Occipital lobe (tissue), 2 donors: ENCODE data around the gene ETFA. TPM values are rescaled to one million over a fixed set of nuclear protein-coding genes. Genes with fewer than 3 reads are reported as not detected.

Experiments
- DNase-seq: peaks from one replicate; lab custom pipeline; 2025; lab: John Stamatoyannopoulos, UW
- total RNA-seq: library from RNA; depleted of rRNA; stranded (reverse); fragments of >200 nt; gene quantifications from one replicate; pipeline ENCODE4 v1.2.3, GENCODE V29; 2014

ETFA gene
- total RNA-seq, 1 donor from 2014 or later, result 66.3 TPM

DNA sequence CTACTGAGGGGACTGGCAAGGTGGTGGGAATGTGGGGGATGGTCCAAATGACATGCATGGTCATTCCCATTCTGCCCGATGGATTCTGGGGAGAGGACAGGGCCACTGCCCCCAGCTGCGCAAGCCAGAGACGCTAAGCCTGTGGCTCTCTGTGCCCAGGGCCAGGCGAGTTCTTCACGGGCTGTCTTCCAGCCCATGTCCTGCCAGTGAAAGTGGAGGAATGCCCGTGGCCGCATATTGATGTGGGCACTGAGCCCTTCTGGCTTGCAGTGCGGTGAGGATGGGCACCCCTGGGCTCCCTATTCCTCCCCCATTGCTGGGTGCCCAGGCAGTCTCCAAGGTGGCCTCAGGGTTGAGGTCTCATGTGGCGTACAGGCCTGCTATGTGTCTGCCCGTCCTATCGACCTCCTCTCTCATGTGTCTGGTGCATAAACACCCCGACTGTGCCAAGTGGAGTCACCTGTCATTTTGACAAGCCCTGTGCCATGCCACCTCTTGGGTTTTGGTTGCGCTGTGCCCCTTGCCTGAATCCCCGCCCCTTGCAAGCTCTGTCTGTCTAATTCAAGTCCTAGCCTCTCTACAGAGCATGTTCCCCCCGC is 134.7 kb downstream of the ETFA start:
- DNase-seq, result no peak

DNA sequence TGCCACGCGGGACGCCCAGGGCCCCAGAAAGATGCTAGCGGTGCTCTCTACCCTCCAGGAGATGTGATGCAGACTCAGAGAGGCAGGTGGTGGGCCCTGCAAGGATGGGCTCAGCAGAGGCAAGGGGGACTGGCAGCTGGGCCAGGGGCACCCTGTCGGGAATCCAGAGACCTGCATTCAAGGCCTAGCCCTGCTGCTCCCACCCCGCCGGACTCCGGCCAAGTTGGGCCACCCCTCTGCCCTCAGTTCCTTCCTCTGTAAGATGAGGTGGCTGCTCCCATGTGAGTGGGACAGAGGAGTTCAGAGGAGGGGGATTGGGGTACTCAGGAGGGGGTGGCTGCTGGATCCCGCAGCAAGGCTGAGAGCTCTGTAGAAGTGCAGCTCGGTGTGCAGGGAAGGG is 135.2 kb downstream of the ETFA start:
- no peak for DNase-seq

DNA sequence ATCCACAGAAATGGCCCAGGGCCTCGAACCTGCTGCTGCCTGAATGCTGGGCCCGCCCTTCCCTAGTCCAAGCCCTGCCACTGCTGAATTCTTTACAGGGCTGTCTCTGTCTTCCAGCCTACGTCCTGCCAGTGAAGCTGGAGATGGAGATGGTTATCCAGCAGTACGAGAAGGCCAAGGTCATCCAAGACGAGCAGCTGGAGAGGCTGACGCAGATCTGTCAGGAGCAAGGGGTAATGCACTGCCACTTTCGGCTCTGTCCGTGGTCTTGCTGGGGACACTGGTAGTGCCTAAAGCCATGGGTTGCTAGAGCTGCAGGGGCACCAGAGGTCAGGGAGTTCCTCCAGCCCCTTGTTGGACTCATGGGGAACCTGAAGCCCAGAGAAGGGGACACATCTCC is 135.8 kb downstream of the ETFA start:
- no peak for DNase-seq

DNA sequence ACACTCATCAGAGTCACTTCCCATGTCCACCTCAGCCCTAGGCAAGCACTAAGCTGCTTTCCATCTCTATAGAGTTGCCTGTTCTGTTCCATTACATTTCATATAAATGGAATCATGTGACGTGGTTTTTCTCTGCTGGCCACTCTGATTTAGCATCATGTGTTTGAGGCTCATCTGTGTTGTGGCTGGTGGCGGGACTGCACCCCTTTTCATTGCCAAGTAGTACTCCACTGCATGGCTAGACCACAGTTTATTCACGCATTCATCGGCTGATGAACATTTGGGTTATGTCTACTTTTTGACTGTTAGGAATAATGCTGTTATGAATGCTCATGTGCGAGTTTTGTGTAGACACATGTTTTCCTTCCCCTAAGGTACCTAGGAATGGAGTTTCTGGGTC is 136.6 kb downstream of the ETFA start:
- no peak for DNase-seq

DNA sequence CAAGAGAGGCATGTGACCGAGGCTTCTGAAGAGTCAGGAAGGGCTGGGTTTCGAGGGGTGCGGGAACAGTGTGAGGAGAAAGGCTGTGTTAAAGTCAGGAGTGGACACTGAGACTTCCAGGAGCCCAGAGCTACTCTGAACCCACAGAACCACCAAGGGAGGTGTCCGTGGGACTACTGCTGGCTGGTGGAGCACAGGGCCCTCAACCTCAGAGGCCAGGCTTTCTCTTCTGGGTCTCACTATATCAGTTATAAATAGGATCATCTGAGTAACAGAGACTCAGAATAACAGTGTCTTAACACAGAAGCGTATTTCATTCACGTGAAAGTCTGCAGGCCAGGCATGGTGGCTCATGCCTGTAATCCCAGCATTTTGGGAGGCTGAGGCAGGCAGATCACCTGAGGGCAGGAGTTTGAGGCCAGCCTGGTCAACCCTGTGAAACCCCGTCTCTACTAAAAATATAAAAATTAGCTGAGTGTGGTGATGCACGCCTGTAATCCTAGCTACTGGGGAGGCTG is 137.9 kb downstream of the ETFA start:
- DNase-seq, result no peak

DNA sequence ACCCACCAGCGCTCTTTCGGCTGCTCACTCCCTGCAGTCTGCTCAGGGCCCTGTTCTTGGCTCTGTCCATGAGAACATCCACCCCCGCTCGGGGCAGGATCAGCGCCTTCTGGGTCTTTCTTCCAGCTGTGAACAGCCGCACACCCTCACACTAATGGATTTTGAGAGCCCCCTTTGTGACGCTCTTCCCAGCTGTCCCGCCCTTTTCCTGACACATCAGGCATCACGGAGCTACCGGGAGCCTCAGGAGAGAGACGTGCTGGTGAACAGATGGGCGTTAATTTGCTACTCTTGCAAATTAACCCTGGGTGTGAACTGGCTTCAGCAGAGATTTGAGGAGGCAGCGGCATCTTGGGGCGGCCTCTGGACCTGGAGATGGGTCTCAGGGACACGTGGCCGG is 138.5 kb downstream of the ETFA start:
- DNase-seq, result no peak

DNA sequence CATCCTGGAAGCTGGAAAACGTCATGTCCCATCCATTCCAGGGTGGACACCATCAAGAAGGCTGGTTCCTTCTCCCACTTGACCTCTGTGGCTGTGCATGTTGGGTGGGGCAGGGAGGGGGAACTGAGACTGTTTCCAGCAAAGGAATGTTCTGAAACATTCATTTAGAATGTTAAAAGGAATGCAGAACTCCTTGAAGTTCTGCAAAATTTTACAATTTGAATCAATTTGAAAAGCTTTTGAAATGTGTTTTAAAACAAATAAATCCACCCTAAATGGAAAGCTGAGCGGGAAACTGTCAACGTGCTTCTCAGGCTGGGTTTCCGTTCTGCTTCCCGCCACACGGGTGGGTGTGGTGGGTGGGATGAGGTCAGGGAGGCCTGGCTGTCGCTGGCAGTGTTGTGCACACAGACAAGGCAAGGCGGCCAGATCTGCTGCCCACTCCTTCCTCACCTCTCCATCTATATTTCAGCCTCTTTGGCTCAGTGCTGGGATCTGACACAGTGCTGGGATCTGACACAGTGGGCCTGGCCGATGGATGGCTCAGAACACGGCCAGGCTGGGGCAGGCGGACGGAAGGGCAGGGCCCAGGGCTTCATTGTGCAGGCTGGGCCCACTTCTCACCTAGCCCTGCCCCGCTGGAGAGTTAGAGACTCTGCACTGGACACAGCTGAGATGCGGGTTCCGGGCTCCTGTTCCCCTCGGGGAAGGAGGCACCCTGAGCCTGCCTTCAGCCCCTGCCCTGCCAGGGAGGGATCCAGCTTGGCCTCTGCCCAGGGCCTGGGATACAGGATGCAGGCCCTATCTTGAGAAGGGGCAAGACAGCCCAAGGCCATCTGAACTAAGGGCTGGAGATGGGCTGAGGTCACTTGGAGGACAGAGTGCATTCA is 141.1 kb downstream of the ETFA start:
- DNase-seq, result no peak

DNA sequence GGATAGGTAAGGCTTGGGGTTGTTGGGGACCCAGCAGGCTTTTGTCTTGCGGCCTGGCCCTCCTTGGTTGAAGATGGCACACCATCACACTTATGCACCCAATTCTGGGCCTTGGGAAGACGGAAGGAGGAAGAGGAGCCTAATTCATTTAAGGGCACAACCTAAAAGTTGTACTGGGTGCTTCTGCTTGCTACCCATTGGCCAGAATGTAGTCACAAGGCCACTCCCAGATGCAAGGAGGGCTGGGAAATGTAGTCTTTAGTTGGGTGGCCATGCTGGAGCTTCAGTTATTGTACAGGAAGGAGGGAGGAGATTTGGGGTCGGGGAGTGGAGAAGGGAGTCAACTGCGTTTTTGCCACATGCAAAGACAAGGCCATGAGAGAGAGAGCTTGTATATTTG is 142.3 kb downstream of the ETFA start:
- no peak for DNase-seq

DNA sequence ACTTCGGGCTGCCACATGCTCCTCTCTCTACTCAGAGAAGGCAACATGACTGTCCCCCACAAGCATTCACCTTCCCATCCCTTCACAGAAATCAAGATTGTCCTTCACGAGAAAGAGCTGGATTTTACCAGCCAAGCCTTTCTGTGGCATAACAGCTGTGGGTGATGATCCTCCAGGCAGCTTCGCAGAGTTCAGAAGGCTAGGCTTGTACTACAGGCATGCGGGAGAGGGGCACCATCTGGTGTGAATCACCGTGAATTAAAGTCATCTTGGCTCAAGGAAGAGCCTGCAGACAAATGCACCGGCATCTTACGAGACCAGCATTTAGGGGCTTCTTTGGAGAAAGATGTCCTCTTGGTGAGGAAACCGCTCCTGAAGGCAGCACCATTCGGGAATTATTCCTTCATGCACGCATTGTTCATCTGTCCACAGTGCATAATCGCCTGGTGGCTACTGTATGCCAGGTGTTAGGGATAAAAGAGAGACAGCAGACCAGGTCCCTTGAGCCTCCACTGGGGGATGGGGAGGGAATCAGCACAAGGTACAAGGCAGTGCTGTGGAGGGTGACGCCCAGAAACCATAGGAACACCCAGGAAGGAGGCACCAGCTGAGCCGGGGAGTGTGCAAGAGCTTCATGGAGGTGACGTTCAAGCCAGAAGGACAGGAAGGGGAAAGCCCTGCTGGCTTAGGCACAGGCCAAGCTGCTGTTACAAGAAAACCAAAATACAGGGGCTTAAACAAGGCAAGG is 142.9 kb downstream of the ETFA start:
- no peak for DNase-seq

DNA sequence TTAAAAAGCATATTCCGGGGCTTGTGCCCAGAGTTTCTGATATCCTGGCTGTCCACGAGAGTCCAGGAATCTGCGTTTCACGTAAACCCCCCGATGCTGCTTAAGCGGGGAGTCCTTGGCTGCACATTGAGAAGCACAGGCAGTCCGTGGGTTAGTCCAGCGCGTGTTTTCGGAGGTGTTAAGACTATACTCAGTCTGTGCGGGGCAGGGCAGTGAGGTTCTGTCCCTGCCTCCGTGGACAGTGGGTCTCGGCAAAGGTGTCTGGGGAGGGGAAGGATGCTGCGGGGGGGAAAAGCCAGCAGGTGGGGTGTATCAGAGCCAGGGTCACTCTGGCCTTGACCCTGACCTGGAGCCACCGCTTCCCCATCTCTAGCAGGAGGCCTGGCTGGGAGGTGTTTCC is 145.3 kb downstream of the ETFA start:
- no peak for DNase-seq

Other genes starting within 250 kb of the ETFA start
- gene ISL2, start 25.3 kb upstream of the ETFA start, total RNA-seq, result not detected